DLD1 (cell line): ENCODE results near the gene CFAP73.
"Not testable (repeated sequence)": the region's sequence is repeated elsewhere in the genome, so short reads cannot be mapped to it uniquely, and the experiment has no call there.

Experiments used
- in situ Hi-C: cut with HindIII; loops from 2 replicates; pipeline ENCODE4 v1.10.0; 2017; ENCODE audit warnings: low sequenced_read_pairs

The CFAP73 gene

DNA sequence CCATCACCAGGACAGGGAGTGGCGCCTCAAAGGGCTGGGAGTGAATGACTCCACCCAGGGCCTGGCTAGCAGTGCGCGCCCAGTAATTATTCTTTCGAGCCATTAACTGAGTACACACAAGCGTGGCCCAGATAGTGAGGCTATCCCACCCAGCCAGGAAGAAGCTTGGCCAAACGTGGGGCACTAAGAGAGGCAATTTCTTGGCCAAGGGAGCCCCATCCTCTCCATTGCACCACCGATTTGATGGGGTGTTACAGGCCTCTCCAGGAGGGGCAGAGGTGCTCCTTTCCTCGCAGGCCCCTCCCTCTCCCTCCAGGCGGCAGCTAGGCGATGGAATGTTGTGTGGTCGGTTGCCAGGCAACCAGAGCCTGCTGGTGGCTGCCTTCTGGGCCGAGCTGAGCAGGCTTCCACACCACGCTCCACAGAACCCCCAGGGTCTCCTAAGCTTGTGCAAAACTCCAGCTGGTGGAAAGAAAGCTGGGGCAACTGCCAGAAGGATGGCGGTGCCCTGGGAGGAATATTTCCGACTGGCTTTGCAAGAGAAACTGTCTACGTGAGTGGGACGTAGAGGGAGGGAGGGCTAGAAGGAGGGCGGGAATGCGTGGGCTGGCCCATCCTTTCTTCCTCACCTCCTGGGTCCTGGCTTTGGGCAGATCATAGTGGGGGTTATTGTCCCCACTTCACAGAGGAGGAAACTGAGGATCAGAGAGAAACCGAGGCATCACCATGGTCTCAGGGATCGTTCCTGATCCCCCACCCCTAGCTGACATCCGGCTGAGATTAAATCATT is at the start of gene CFAP73:
TSS of gene CFAP73 (plus strand) at position 364 of the 790 bp plus-strand sequence. CDS start at position 498, 134 bp downstream.
- in situ Hi-C loops: loop anchor here (25.0 kb wide), 1 partner anchor 87 kb away; the partner anchor contains the start of gene DTX1

DNA sequence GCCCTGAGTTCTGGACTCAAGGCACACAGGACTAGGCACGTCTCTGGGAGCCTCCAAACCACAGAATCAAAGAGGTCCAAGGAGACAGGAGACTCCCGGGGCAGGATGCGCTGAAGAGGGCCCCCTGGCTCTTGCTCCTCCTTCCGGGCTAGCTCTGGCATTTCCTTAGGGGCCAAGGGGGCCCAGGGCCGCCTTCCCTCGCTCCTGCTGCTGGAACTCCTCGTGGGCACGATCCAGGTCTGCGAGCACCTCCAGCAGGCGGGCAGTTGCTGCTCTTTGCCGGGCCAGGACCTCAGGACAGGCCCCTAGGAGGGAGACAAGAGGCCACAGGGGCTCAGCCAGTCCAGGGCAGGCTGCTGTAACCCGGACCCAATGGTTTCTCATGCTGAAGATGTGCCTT is 49.8 kb upstream of the CFAP73 start:
- in situ Hi-C loops: no loop called here

DNA sequence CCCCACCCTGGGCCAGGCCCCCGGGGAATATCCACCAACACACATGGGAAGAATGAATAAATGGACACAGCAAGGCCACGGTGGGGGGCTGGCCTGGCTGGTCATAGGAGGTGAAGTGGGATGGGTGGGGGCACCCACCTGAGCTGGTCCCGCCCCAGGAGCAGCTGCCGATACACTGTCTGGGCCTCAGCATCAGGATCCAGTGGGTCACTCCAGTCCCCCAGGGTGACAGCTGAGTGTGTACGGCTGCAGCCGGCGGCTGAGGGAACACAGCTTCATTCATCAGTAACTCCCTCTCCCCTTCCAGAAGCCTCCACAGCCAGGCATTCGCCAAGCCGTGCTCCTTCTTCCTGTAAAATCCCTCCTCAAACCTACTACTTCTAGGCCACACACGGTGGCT is 47.8 kb upstream of the CFAP73 start:
- in situ Hi-C loops: no loop called here

DNA sequence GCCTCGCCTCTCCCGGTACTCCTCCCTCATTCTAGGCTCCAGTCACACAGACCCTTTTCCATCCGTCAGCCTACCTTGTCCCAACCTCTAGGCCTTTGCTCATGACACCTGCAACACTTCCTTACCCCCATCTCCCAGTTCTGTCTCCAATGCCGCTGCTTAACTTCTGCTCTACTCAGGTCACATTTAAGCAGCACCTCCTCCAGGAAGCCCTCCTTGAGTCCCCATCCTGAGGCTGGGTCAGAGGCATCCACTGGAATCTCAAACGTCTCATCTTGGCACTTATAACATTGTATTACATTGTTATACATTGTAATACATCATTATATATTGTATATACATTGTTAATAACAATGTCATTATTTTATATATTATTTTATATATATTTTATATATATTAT is 46.7 kb upstream of the CFAP73 start:
- in situ Hi-C loops: no loop called here

DNA sequence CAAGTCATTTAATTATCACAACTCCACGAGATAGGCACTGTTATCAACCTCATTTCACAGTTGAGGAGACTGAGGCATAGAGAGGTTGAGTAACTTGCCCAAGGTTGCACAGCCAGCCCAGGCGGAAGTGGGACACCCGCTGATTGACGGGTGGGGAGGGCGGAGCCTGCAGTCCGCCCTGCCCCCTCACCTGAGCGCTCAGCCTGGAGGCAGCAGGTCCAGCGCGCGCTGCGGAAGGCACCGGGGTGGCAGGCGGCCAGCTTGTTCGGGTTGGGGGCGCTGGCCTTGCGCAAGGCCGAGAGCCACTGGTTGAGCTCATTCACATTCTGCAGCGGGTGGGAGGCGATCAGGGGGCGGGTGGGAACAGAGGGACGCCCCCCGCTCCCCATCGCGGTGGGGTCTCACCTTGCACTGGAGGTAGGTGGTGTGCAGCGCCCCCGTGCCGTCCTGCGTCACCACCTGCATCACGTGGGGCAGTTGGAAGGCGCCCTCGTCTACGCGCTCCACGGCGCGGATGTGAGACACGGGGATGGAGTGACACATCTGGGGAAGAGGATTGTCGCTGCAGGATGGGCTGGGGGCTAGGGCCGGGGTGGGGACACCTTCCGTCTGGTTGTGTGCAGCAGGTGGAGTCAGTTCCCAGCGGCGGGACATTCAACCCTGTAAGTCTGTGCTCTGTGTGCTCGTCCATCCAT is 45.6 kb upstream of the CFAP73 start:
- in situ Hi-C loops: no loop called here

DNA sequence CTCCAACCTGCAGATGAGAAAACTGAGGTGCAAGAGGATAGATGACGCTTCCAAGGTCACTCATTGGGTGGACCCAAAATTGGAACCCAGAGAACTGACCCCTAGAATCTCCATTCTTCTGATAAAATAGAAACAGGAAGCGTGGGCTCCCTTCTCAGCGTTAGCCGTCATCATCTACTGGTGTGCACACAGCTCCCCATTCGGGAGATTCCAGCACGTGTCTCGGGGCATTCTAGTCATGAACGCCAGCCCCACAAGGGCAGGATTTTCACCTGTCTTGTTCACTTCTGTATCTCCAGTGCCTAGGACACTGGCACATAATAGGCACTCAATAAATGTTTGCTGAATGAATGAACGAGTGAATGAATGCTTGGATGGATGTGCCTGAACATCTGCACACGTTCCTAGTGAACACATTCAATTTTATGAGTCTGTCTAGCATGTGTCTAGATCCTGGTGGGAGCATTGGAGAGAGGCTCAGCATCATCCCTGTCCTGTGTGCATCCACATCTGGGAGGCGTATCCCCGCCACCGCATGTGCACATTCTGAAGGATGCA is 44.5 kb upstream of the CFAP73 start:
- in situ Hi-C loops: no loop called here

DNA sequence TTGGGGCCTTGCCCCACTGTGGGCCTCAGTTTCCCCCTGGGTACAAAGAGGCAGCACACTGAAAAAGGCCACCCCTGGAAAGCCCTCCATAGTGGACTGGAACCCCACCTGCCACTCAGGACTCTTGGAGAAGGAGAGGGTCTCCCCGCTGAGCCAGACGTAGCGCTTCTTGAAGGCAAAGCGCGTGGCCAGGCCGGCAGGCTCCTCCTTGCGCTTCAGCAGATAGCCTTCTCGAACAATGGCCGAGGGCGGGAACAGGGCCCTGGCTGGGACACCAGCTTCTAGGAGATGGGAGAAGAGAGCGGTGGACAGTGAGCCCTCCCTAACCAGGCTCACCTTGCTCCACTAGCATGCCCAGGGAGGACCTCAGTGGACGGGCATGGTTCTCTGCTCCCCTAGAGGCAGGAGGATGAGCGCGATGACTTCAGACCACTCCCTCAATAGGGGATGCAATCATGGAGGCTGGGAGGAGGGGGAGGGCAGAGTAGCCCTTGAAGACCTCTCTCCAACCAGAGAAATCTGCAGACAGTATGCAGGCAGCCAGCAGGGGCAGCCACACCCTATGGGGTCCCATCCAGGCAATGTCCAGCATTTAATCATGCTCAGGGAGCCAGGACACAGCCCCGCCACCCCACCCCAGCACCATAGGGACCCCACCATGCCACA is 43.8 kb upstream of the CFAP73 start:
- in situ Hi-C loops: no loop called here

DNA sequence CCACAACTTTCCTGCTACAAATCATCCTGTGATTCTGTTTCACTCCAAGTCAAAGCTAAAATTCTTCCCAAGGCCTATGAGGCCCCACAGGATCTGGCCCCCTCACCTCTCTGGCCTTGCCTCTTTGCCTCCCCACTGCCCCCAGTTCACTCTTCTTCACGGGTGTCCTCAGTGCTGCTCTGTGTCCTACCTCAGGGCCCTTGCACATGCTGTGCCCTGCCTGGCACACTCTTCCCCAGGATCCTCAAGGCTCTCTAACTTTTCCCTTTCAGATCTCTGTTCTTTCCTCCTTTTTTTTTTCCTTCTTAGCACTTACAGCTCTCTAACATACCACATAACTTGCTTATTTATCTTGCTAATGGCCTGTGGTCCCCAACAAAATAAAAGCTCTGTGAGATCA is 43.2 kb upstream of the CFAP73 start:
- in situ Hi-C loops: no loop called here

DNA sequence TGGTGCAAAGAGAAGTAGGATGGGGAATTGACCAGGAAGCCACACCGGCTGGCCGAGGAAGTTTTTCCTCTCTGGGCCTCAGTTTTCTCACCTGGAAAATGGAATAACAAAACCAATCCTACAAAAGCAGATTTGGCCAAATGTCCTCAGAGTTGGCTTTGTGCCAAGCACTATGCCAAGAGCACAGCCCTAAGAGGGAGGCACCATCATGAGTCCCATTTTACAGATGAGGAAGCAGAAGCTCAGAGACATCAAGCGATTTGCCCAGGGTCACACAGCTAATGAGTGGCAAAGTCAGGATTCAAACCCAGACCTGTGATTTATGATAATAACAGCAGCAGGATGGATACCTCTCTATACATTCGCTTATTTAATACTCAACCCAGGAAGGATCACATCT is 41.2 kb upstream of the CFAP73 start:
- in situ Hi-C loops: no loop called here

DNA sequence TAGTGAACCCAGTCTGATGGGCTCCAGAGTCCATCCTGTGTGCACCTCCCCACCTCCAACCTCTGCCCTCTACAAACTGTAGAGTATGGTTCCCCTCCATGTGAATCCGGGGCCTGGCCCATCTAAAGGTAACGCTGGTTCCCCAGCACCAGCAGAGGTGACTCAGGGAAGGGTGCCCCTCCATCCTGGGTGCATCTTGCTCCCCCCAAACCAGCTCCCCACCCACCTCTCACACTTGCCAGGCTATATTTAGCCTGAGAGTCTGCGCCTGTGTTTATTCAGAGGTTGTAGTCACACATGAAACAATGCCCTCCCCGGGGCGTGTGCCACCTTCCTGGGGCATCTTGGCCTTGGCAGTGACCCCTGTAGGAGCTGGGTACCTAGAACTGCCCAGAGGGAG is 40.2 kb upstream of the CFAP73 start:
- in situ Hi-C loops: no loop called here

DNA sequence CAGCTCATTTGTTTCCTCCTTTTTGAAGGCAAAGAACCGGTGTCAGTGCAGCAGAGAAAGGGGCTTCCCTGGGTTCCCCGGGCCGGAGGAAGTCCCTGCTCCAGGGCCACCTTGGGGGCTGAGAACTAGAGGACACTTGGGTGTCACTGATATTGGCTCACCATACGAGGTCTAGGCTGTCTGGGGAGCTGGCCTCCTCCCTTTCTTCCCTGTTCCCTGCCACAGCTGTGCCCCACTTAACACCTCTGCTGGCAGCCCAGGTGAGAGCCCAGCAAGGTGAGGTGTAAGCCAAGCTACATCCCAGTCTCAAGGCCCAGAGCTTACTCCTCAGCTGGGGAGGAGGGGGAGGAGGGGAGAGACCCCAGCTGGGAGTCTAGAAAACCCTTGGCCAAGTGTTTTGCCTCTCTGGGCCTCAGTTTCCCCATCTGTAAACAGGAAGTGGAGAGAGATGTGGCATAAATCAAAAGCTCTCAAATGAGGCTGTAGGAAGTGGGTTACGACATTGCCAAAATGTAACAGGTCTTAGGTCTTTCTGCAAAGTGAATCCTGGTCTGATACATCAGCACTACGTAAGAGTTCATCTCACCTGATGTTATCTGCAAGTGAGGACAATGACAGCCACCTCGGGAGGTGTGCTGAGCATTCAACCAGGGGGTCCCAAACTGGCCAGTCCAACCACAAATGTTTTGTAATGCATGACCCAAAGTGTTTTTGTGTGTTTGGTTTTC is 39.5 kb upstream of the CFAP73 start:
- in situ Hi-C loops: no loop called here

DNA sequence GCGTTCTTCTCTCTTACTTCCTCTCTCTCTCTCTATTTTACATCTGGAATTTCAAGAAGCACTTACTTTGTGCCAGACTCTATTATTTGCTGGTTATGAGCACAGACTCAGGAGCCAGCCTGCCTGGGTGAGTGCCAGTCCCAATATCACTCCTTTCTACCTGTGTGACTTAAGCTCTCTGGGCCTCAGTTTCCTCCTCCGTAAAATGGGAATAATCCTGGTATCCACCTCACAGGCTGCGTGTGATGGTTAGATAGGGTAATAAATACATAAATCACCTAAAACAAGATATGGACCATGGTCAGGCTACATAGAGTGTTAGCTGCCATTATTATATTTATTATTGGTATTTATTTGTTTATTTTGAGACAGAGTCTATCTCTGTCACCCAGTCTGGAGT is 38.3 kb upstream of the CFAP73 start:
- in situ Hi-C loops: no loop called here

DNA sequence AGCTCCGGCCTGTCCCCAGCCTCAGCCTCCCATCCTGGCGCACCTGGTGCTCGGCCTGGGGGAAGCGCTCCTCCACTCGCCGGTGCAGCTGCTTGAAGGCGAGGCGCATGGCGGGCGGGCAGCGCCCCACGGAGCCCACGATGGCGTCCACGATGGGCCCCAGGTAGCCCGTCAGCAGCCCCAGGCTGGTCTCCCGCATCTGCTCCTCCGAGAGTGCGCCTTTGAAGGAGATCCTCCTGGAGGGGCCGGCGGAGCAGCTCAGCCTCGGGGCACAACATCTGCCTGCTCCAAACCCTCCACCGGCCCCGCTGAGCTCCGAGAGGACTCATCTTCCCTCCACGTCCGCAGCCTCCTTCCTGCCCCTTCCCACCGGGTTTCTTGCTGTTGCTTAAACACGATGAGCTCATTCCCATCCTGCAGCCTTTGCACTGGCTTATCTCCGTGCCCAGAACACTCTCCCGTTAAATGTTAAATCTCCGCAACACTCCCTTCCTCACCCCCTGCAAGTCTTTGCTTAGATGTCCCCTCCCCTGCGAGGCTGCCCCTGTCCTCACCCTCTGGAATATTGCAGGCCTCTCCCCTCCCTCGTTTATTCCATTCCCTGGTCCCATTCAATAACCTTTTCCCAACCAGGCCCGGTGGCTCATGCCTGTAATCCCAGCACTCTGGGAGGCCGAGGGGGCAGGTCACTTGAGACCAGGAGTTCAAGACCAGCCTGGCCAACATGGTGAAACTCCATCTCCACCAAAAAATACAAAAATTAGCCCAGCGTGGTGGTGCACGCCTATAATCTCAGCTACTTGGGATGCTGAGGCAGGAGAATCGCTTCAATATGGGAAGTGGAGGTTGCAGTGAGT is 37.3 kb upstream of the CFAP73 start:
- in situ Hi-C loops: no loop called here

DNA sequence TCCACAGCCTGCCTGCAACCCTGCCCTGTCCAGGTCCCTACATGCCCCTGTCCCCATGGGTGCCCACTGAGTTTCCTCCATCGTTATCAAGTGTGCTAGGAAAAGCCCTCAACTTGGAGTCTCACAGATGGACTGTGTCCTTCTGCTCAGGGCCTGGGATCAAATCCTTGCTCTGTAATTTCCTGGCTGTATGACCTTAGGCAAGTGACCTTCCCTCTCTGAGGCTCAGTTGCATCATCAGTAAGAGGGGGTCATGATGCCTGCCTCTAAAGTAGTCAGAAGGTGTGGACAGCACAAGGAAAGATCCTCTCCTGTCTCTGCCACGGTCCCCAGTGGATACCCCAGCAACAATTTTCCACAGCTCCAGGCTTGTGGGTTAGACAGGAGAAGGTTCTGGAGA is 36.1 kb upstream of the CFAP73 start:
- in situ Hi-C loops: no loop called here

DNA sequence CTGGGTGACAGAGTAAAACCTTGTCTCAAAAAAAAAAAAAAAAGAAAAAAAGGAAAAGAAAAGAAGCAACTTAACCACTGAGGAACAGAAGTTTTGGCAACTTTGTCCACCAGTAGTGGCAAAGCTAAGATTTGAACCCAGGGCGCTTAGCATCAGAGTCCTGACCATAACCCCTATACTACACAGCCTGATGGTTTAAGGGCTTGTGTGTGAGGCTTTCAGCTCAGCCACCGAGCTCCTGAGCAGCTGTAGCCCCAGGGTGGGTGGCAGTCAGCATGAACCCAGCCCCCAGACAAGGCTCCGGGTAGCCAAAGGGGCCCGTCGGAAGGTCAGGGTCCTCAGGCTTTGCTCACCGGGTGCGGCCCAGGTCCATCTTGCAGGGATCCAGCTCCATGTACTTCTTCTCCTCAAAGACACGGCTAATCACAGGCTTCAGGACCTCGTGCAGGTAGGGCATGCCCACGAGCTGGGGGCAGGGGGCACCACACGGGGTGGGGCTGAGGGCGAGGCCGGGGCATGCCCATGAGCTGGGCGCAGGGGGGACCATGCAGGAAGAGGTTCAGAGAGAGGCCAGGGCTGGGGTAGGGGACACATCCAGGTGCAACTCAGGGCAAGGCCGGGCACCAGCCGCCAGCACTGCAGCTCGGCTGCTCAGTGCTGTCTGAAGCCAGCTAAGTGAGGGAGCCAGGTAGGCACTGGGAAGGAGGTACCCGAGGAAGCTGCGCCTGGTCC is 34.9 kb upstream of the CFAP73 start:
- in situ Hi-C loops: no loop called here

DNA sequence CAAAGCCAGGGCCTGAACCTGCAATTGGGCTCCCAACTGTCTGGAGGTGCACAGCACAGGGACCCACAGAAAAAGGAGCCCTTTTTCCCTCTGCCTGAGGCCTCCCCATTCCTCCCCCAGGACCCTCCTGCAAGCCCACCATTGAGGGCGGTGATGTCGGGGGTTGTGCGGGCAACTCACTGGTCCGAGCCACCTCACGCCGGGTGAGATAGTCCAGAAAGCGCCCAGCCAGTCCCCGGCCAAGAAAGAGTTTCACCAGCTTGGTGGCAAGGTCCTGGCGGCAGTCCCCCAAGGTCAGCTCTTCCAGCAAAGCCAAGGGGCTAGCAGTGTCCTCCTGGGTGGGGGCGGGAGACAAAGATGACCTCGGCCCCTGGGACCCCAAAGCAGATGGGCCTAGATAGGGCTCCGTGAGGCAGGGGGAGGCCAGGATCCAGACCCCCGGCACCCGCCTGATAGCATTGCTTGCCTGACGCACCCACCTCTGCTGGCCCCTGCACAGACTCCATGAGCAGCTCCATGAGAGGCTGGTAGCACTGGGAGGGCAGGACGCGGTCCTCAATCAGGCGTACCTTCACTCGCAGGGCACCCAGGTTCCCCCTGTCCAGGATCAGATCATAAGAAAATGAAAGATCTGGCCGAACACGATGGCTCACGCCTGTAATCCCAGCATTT is 33.9 kb upstream of the CFAP73 start:
- in situ Hi-C loops: no loop called here

DNA sequence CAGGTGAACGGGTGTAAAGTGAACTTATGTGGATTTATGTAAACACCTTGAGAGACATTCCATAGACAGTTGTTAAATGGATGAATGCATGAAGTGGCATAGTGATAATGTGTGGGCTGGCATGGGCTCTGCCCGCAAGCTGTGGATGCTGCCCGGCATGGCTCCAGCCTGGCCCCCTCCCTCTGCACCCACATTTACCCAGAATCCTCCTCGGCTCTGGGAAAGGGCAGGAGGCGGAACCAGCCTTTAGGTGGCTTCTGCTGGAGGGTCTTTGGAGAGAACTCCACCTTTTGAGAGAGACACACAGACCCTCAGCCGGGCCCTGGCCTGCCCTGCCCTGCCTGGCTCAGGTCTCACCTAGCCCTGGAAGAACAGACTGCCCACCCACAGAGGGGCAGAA is 32.6 kb upstream of the CFAP73 start:
- in situ Hi-C loops: no loop called here

DNA sequence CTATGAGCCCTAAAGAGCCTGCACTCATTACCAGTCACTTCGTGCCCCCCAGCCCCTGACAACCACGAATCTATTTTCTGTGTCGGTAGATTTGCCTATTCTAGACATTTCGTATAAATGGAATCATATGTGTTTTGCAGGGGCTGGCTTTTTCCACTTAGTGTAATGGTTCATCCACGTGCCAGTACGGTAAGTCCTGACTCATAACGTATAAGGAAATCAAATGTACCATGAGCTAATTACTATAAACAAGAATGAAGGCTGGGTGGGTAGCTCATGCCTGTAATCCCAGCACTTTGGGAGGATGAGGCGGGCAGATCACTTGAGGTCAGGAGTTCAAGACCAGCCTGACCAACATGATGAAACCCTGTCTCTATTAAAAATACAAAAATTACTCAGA is 31.8 kb upstream of the CFAP73 start:
- in situ Hi-C loops: not testable (repeated sequence)

DNA sequence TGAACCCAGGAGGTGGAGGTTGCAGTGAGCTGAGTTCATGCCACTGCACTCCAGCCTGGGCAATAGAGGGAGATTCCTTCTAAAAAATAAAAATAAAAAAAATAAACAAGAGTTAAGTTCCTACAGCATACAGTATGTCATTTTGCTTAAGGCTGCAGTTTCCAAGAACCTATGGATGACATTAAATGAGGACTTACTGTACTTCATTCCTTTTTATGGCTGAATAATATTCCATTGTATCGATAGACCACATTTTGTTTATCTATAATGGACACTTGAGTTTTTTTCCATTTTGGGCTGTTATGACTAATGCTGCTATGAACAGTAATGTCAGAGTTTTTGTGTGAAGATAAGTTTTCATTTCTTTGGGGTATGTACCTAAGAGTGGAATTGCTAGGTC is 31.4 kb upstream of the CFAP73 start:
- in situ Hi-C loops: no loop called here
